Measurements from ENCODE around the gene ZMYND19.
"Not testable (repeated sequence)": the region's sequence is repeated elsewhere in the genome, so short reads cannot be mapped to it uniquely, and the experiment has no call there.

- TF ChIP-seq CTCF (IDR thresholded peaks at IDR 0.05); POLR2AphosphoS5 (IDR thresholded peaks at IDR 0.05; ENCODE audit: insufficient read depth in 1 of 2, low read depth in 1 of 2): not testable (repeated sequence)
These were observed 6.3 kb upstream of the ZMYND19 start for GRCh38 chr9:137596577-137596976.
